ENCODE data around the gene FLCN. TPM values are rescaled to one million over a fixed set of nuclear protein-coding genes. Genes with fewer than 3 reads are reported as not detected.
"Not testable (repeated sequence)": the region's sequence is repeated elsewhere in the genome, so short reads cannot be mapped to it uniquely, and the experiment has no call there.

FLCN gene
- total RNA-seq, 1 experiment from 2014 or later, result 38.8 TPM

- Histone ChIP-seq H3K9me3 (ENCODE audit: insufficient read depth, low read depth) (no peaks in the 10 kb centered on the region), H3K4me3 (no peak overlapping the region), H4K20me1 (ENCODE audit: insufficient read depth) (peaks cover 9% of the 10 kb centered on the region; the same call in 1 of the 2 replicates), H3K9me2 (ENCODE audit: insufficient read depth) (no peaks in the 10 kb centered on the region), H3K27me3 (ENCODE audit: insufficient read depth, low read depth) (no peaks in the 10 kb centered on the region), H3K27ac (no peak overlapping the region), H2AFZ (no peak overlapping the region), H3F3A (ENCODE audit: insufficient read depth, low read depth) (peaks cover 24% of the 10 kb centered on the region), H3K79me2 (ENCODE audit: low read depth) (no peaks in the 10 kb centered on the region), H3K36me3 (ENCODE audit: low read depth) (peaks cover 61% of the 10 kb centered on the region), H3K4me1 (replicated peaks; ENCODE audit: insufficient read depth) (no peaks in the 10 kb centered on the region), H3K4me2 (no peak overlapping the region)
- CTCF ChIA-PET, result no interaction called here
- intact Hi-C loops (cut with micrococcal nuclease; ENCODE audit: unreplicated experiment), result no loop called here
- TF ChIP-seq CTCF (conservative IDR thresholded peaks at IDR 0.05), result no peak
- TF ChIP-seq EZH2 (IDR thresholded peaks at IDR 0.05; ENCODE audit: low read depth), result no peak
- no peak for DNase-seq
- POLR2A ChIA-PET (ENCODE audit: unreplicated experiment), result no interaction called here
- BruUV-seq (replicated peaks), result no TSS peak
Measured at GRCh38 chr17:17258011-17258410, 21.0 kb upstream of the FLCN start.

GRCh38 chr17:17256316-17256715, 19.3 kb upstream of the FLCN start:
- Histone ChIP-seq H3K27me3 (ENCODE audit: insufficient read depth, low read depth) (no peaks in the 10 kb centered on the region), H3K4me1 (replicated peaks; ENCODE audit: insufficient read depth) (no peaks in the 10 kb centered on the region), H3K79me2 (ENCODE audit: low read depth) (no peaks in the 10 kb centered on the region), H3K9me2 (ENCODE audit: insufficient read depth) (no peaks in the 10 kb centered on the region), H2AFZ (no peak overlapping the region), H3K27ac (no peak overlapping the region), H3K4me3 (no peak overlapping the region), H3K4me2 (no peak overlapping the region), H4K20me1 (ENCODE audit: insufficient read depth) (peaks cover 5% of the 10 kb centered on the region; the same call in 1 of the 2 replicates), H3F3A (ENCODE audit: insufficient read depth, low read depth) (peaks cover 24% of the 10 kb centered on the region), H3K36me3 (ENCODE audit: low read depth) (peaks cover 56% of the 10 kb centered on the region), H3K9me3 (ENCODE audit: insufficient read depth, low read depth) (no peaks in the 10 kb centered on the region)
- CTCF ChIA-PET, result no interaction called here
- POLR2A ChIA-PET (ENCODE audit: unreplicated experiment), result no interaction called here
- BruUV-seq (replicated peaks), result no TSS peak
- TF ChIP-seq CTCF (conservative IDR thresholded peaks at IDR 0.05) (no peak), EZH2 (IDR thresholded peaks at IDR 0.05; ENCODE audit: low read depth) (no peak)
- intact Hi-C loops (cut with micrococcal nuclease; ENCODE audit: unreplicated experiment), result no loop called here
- DNase-seq, result no peak

GRCh38 chr17:17255689-17256088, 18.7 kb upstream of the FLCN start:
- H3K4me3 ChIP-seq; BruUV-seq (replicated peaks); H3K4me1 ChIP-seq (replicated peaks; ENCODE audit: insufficient read depth); H3K27ac ChIP-seq; H3K4me2 ChIP-seq; H3K27me3 ChIP-seq (ENCODE audit: insufficient read depth, low read depth); intact Hi-C loops (cut with micrococcal nuclease; ENCODE audit: unreplicated experiment); H2AFZ ChIP-seq; DNase-seq; H4K20me1 ChIP-seq (ENCODE audit: insufficient read depth); CTCF ChIA-PET; H3K9me3 ChIP-seq (ENCODE audit: insufficient read depth, low read depth); H3K79me2 ChIP-seq (ENCODE audit: low read depth); H3K9me2 ChIP-seq (ENCODE audit: insufficient read depth); POLR2A ChIA-PET (ENCODE audit: unreplicated experiment): not testable (repeated sequence)
- H3F3A ChIP-seq (ENCODE audit: insufficient read depth, low read depth), result peaks cover 24% of the 10 kb centered on the region
- peaks cover 55% of the 10 kb centered on the region for H3K36me3 ChIP-seq (ENCODE audit: low read depth)

- Histone ChIP-seq H4K20me1 (ENCODE audit: insufficient read depth) (peaks cover 10% of the 10 kb centered on the region; the same call in 1 of the 2 replicates), H3F3A (ENCODE audit: insufficient read depth, low read depth) (peaks cover 19% of the 10 kb centered on the region), H3K36me3 (ENCODE audit: low read depth) (peaks cover 45% of the 10 kb centered on the region), H3K27ac (no peak overlapping the region), H3K4me2 (no peak overlapping the region), H2AFZ (no peak overlapping the region), H3K9me3 (ENCODE audit: insufficient read depth, low read depth) (no peaks in the 10 kb centered on the region), H3K79me2 (ENCODE audit: low read depth) (no peaks in the 10 kb centered on the region), H3K4me1 (replicated peaks; ENCODE audit: insufficient read depth) (no peaks in the 10 kb centered on the region), H3K27me3 (ENCODE audit: insufficient read depth, low read depth) (no peaks in the 10 kb centered on the region), H3K4me3 (no peak overlapping the region), H3K9me2 (ENCODE audit: insufficient read depth) (no peaks in the 10 kb centered on the region)
- BruUV-seq (replicated peaks), result no TSS peak
- TF ChIP-seq CTCF (conservative IDR thresholded peaks at IDR 0.05), result no peak
- no peak for TF ChIP-seq EZH2 (IDR thresholded peaks at IDR 0.05; ENCODE audit: low read depth)
- intact Hi-C loops (cut with micrococcal nuclease; ENCODE audit: unreplicated experiment), result no loop called here
- ChIA-PET CTCF (interaction anchor here (0.6 kb wide), 1 partner anchor 566 kb away, joined by 11 read pairs; no protein-coding TSS in a partner anchor), POLR2A (ENCODE audit: unreplicated experiment) (no interaction called here)
- DNase-seq, result no peak
Measured at GRCh38 chr17:17254036-17254435, 17.1 kb upstream of the FLCN start.

All from PC-9 (cell line).